ENCODE data around the gene BRD3. TPM values are rescaled to one million over a fixed set of nuclear protein-coding genes. Genes with fewer than 3 reads are reported as not detected.
A peak's percentile ranks its signal among the peaks of the same experiment; 100 is the strongest.

The BRD3 gene
- total RNA-seq, 2 experiments from 2014 or later = 32.7 to 37.7 TPM

GRCh38 chr9:134100040-134100439 lies 32.2 kb upstream of the BRD3 start:
- Mint-ChIP-seq H3K27ac (no peak overlapping the region), H3K9me3 (no peaks in the 10 kb centered on the region), H3K4me1 (ENCODE audit: low read depth) (no peaks in the 10 kb centered on the region), H3K36me3 (ENCODE audit: low read depth) (no peaks in the 10 kb centered on the region), H3K4me3 (no peak overlapping the region), H3K27me3 (peaks cover 6% of the 10 kb centered on the region)
- ATAC-seq (no peak), DNase-seq (no peak)
- CTCF ChIA-PET = interaction anchor here (3.2 kb wide), 1 partner anchor 106 kb away, joined by 20 read pairs; no protein-coding TSS in a partner anchor
- intact Hi-C loops (cut with micrococcal nuclease) = no loop called here
- no peak for TF ChIP-seq CTCF (IDR thresholded peaks at IDR 0.05)
- POLR2A ChIA-PET = no interaction called here

- intact Hi-C loops (cut with micrococcal nuclease) = no loop called here
- ChIA-PET POLR2A (no interaction called here), CTCF (interaction anchor here (1.0 to 3.2 kb wide), 10 partner anchors 11 to 356 kb away, joined by 3 to 20 read pairs (median 5); partner anchors contain the start of gene WDR5)
- Mint-ChIP-seq H3K9me3 (no peaks in the 10 kb centered on the region), H3K27me3 (peaks cover 6% of the 10 kb centered on the region), H3K27ac (no peak overlapping the region), H3K36me3 (ENCODE audit: low read depth) (no peaks in the 10 kb centered on the region), H3K4me3 (no peak overlapping the region), H3K4me1 (ENCODE audit: low read depth) (no peaks in the 10 kb centered on the region)
- DNase-seq (peak; percentile 78), ATAC-seq (peak; percentile 100)
- TF ChIP-seq CTCF (IDR thresholded peaks at IDR 0.05) = peak; percentile 89
Observed at GRCh38 chr9:134099123-134099761, 31.4 kb upstream of the BRD3 start.

- Mint-ChIP-seq H3K27me3 (peaks cover 8% of the 10 kb centered on the region), H3K36me3 (ENCODE audit: low read depth) (no peaks in the 10 kb centered on the region), H3K27ac (no peak overlapping the region), H3K9me3 (no peaks in the 10 kb centered on the region), H3K4me1 (ENCODE audit: low read depth) (no peaks in the 10 kb centered on the region), H3K4me3 (no peak overlapping the region)
- intact Hi-C loops (cut with micrococcal nuclease) = no loop called here
- no peak for TF ChIP-seq CTCF (IDR thresholded peaks at IDR 0.05)
- ChIA-PET POLR2A (no interaction called here), CTCF (no interaction called here)
- ATAC-seq = no peak
- no peak for DNase-seq
Observed at GRCh38 chr9:134089972-134090371, 22.1 kb upstream of the BRD3 start.

GRCh38 chr9:134088063-134088725 lies 20.4 kb upstream of the BRD3 start:
- ChIA-PET POLR2A (interaction anchor here (1.1 kb wide), 1 partner anchor 48 kb away, joined by 3 read pairs; the partner anchor contains the start of gene WDR5), CTCF (no interaction called here)

More at GRCh38 chr9:134088063-134088725, 20.4 kb upstream of the BRD3 start:
- Mint-ChIP-seq H3K27me3 (peaks cover 4% of the 10 kb centered on the region), H3K9me3 (no peaks in the 10 kb centered on the region), H3K36me3 (ENCODE audit: low read depth) (no peaks in the 10 kb centered on the region), H3K4me1 (ENCODE audit: low read depth) (no peaks in the 10 kb centered on the region), H3K4me3 (no peak overlapping the region), H3K27ac (no peak overlapping the region)
- intact Hi-C loops (cut with micrococcal nuclease) = no loop called here
- DNase-seq = no peak
- ATAC-seq = no peak
- TF ChIP-seq CTCF (IDR thresholded peaks at IDR 0.05) = no peak

All from activated CD8-positive, alpha-beta T cell treated with anti-CD3 and anti-CD28 coated beads for 36 hours (primary cell).